ENCODE measurements around the gene ITGA5. TPM values are rescaled to one million over a fixed set of nuclear protein-coding genes. Genes with fewer than 3 reads are reported as not detected.

The ITGA5 gene
- total and polyA plus RNA-seq, 2 of the 13 experiments (the other 11 are each of a cell fraction or from before 2014, with no cell fraction given): 0.20 to 0.40 TPM

DNA sequence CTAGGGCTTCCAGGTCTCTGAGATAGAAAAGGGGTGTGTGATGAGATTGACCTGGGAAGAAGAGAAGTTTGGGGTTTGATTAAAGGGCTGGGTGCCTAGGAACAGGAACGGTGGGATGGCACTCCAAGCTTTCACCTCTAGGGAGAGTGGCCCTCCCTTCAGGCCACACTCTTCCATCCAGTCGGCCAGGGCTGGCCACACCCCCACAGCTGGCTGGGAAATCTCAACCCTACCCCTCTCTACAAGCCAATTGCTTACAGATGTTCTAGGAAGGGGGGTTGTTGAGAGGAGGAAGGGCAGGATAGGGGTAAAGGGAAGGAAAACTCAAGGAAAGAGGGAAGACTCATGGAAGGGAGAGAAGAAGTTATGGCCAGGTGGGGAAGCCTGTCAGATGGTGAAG lies 6.6 kb upstream of the ITGA5 start:
- intact Hi-C loops (cut with micrococcal nuclease; ENCODE audit: unreplicated experiment) (no loop called here), in situ Hi-C loops (cut with HindIII; ENCODE audit: extremely low pct_ligation_motif_present, low pct_unique_long_range_greater_than_20kb) (no loop called here)
- BruUV-seq (replicated peaks): no TSS peak
- Histone ChIP-seq H3K9me3 (ENCODE audit: low read length) (no peaks in the 10 kb centered on the region), H3K4me2 (ENCODE audit: low read depth, low read length) (no peak overlapping the region), H3K4me3 (replicated peaks in 1 of 3; ENCODE audit: insufficient read depth in 1 of 3, low read depth in 2 of 3, low read length in 3 of 3) (no peak overlapping the region), H3K79me2 (ENCODE audit: insufficient read depth, low read length) (no peaks in the 10 kb centered on the region), H3K36me3 (replicated peaks in 1 of 2; ENCODE audit: control insufficient read depth in 1 of 2, insufficient read depth in 2 of 2, low read length in 2 of 2) (no peaks in the 10 kb centered on the region), H3K27ac (ENCODE audit: extremely low read length, insufficient read depth, low read length) (no peak overlapping the region), H3K27me3 (ENCODE audit: control insufficient read depth in 1 of 2, insufficient read depth in 2 of 2, low read length in 2 of 2) (peaks cover 0 to 32% of the 10 kb centered on the region in 2 experiments; a peak in 3 of 5 replicates), H2AFZ (ENCODE audit: low read length) (no peak overlapping the region), H3K9ac (ENCODE audit: insufficient read depth, low read depth, low read length) (no peak overlapping the region), H4K20me1 (ENCODE audit: insufficient read depth, low read length) (no peaks in the 10 kb centered on the region), H3K4me1 (ENCODE audit: insufficient read depth, low read length) (peaks cover 13% of the 10 kb centered on the region)
- TF ChIP-seq, protein P1, sequence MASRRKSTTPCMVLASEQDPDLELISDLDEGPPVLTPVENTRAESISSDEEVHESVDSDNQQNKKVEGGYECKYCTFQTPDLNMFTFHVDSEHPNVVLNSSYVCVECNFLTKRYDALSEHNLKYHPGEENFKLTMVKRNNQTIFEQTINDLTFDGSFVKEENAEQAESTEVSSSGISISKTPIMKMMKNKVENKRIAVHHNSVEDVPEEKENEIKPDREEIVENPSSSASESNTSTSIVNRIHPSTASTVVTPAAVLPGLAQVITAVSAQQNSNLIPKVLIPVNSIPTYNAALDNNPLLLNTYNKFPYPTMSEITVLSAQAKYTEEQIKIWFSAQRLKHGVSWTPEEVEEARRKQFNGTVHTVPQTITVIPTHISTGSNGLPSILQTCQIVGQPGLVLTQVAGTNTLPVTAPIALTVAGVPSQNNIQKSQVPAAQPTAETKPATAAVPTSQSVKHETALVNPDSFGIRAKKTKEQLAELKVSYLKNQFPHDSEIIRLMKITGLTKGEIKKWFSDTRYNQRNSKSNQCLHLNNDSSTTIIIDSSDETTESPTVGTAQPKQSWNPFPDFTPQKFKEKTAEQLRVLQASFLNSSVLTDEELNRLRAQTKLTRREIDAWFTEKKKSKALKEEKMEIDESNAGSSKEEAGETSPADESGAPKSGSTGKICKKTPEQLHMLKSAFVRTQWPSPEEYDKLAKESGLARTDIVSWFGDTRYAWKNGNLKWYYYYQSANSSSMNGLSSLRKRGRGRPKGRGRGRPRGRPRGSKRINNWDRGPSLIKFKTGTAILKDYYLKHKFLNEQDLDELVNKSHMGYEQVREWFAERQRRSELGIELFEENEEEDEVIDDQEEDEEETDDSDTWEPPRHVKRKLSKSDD (CRISPR knock-in tag; IDR thresholded peaks at IDR 0.05; ENCODE audit: low read depth): no peak
- no peak for TF ChIP-seq ZNF619 (CRISPR knock-in tag; IDR thresholded peaks at IDR 0.05)
- ChIA-PET CTCF (ENCODE audit: low intra/inter-chr PET ratio, low total read pairs) (no interaction called here), POLR2A (no interaction called here)
- 5% methylated on average over 2 of the region's 2 CpGs for WGBS (ENCODE audit: low lambda C conversion rate)
- no peak for ATAC-seq
- FAIRE-seq: no peak
- DNase-seq (ENCODE audit: low spot score): no peak

- no peak overlapping the region for H3K4me2 ChIP-seq (ENCODE audit: low read depth, low read length)
- FAIRE-seq (no peak), ATAC-seq (no peak), DNase-seq (ENCODE audit: low spot score) (no peak)
- no TSS peak for BruUV-seq (replicated peaks)
- ChIA-PET CTCF (ENCODE audit: low intra/inter-chr PET ratio, low total read pairs) (no interaction called here), POLR2A (no interaction called here)
- no peaks in the 10 kb centered on the region for H3K36me3 ChIP-seq (replicated peaks in 1 of 2; ENCODE audit: control insufficient read depth in 1 of 2, insufficient read depth in 2 of 2, low read length in 2 of 2)
- no peak overlapping the region for H3K27ac ChIP-seq (ENCODE audit: extremely low read length, insufficient read depth, low read length)
- in situ Hi-C loops (cut with HindIII; ENCODE audit: extremely low pct_ligation_motif_present, low pct_unique_long_range_greater_than_20kb) (no loop called here), intact Hi-C loops (cut with micrococcal nuclease; ENCODE audit: unreplicated experiment) (no loop called here)
- WGBS (ENCODE audit: low lambda C conversion rate): 0% methylated on average over 3 of the region's 3 CpGs
- H3K79me2 ChIP-seq (ENCODE audit: insufficient read depth, low read length): no peaks in the 10 kb centered on the region
- H3K9me3 ChIP-seq (ENCODE audit: low read length): no peaks in the 10 kb centered on the region
- peaks cover 3 to 42% of the 10 kb centered on the region in 2 experiments; a peak in 3 of 5 replicates for H3K27me3 ChIP-seq (ENCODE audit: control insufficient read depth in 1 of 2, insufficient read depth in 2 of 2, low read length in 2 of 2)
- peaks cover 15% of the 10 kb centered on the region for H3K4me1 ChIP-seq (ENCODE audit: insufficient read depth, low read length)
- no peak overlapping the region for H3K9ac ChIP-seq (ENCODE audit: insufficient read depth, low read depth, low read length)
- no peaks in the 10 kb centered on the region for H4K20me1 ChIP-seq (ENCODE audit: insufficient read depth, low read length)
- H3K4me3 ChIP-seq (replicated peaks in 1 of 3; ENCODE audit: insufficient read depth in 1 of 3, low read depth in 2 of 3, low read length in 3 of 3): no peak overlapping the region
- H2AFZ ChIP-seq (ENCODE audit: low read length): no peak overlapping the region
- TF ChIP-seq, protein P2, sequence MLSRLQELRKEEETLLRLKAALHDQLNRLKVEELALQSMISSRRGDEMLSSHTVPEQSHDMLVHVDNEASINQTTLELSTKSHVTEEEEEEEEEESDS (CRISPR knock-in tag; IDR thresholded peaks at IDR 0.05; ENCODE audit: borderline replicate concordance): no peak
- TF ChIP-seq ZNF646 (CRISPR knock-in tag; IDR thresholded peaks at IDR 0.05) (no peak), ZNF883 (CRISPR knock-in tag; IDR thresholded peaks at IDR 0.05; ENCODE audit: not compliant biosample characterization) (no peak), ZNF12 (CRISPR knock-in tag; IDR thresholded peaks at IDR 0.05) (no peak), ZNF558 (CRISPR knock-in tag; IDR thresholded peaks at IDR 0.05; ENCODE audit: borderline replicate concordance) (no peak), ZSCAN12 (CRISPR knock-in tag; IDR thresholded peaks at IDR 0.05) (no peak), ZNF589 (CRISPR knock-in tag; conservative IDR thresholded peaks at IDR 0.05) (no peak), FOXM1 (CRISPR knock-in tag; IDR thresholded peaks at IDR 0.05) (no peak)
These were observed 5.2 kb upstream of the ITGA5 start for GRCh38 chr12:54424224-54424623.
